SK-N-SH treated with all-trans-retinoic acid at 6 μM for 48 hours (cell line): Measurements from ENCODE around the gene GOLGA6A.
"Not testable (repeated sequence)": the region's sequence is repeated elsewhere in the genome, so short reads cannot be mapped to it uniquely, and the experiment has no call there.

Experiments
- CREB5 ChIP-seq: fragments of 250-450 bp; sonication (Bioruptor Pico); IDR thresholded peaks from 2 replicates; pipeline ENCODE4 v1.5.1; 2020; ENCODE audit warnings: low read depth, mild to moderate bottlenecking, moderate library complexity
- CSRNP3 ChIP-seq: fragments of 250-450 bp; sonication (Bioruptor Pico); IDR thresholded peaks from 2 replicates; pipeline ENCODE4 v1.5.1; 2021; ENCODE audit warnings: mild to moderate bottlenecking, moderate library complexity
- OSR1 ChIP-seq: fragments of 250-450 bp; sonication (Bioruptor Pico); IDR thresholded peaks from 2 replicates; pipeline ENCODE4 v1.8.0; 2022; ENCODE audit warnings: moderate library complexity, mild to moderate bottlenecking, inconsistent platforms
- PATZ1 ChIP-seq: fragments of 250-450 bp; sonication (Bioruptor Pico); IDR thresholded peaks from 2 replicates; pipeline ENCODE4 v1.8.0; 2020; ENCODE audit warnings: mild to moderate bottlenecking, moderate library complexity, borderline replicate concordance
- PPARA ChIP-seq: fragments of 250-450 bp; sonication (Bioruptor Pico); IDR thresholded peaks from 2 replicates; pipeline ENCODE4 v1.5.0; 2020; ENCODE audit warnings: mild to moderate bottlenecking, borderline replicate concordance
- RARB ChIP-seq: fragments of 250-450 bp; sonication (Bioruptor Pico); IDR thresholded peaks from 2 replicates; pipeline ENCODE4 v1.8.0; 2021; ENCODE audit warnings: mild to moderate bottlenecking, moderate library complexity
- TSHZ2 ChIP-seq: fragments of 250-450 bp; sonication (Bioruptor Pico); IDR thresholded peaks from 2 replicates; pipeline ENCODE4 v1.5.0; 2020; ENCODE audit warnings: mild to moderate bottlenecking, moderate library complexity
- ZNF70 ChIP-seq: fragments of 450-650 bp; formaldehyde crosslinking; IDR thresholded peaks from 2 replicates; pipeline ENCODE4 v1.5.0; 2020; ENCODE audit warnings: mild to moderate bottlenecking, moderate library complexity

- TF ChIP-seq PATZ1 (CRISPR knock-in tag); CREB5 (CRISPR knock-in tag); RARB; ZNF70 (CRISPR knock-in tag); PPARA (CRISPR knock-in tag); OSR1; CSRNP3 (CRISPR knock-in tag): not testable (repeated sequence)
- peak; percentile 70; the same call in 1 of the 2 replicates for TF ChIP-seq TSHZ2 (CRISPR knock-in tag)
These were observed 17.8 kb upstream of the GOLGA6A start for GRCh38 chr15:74099963-74100733.
